ENCODE data around the gene FOXO3.

GRCh38 chr6:108652375-108652774 is 91.7 kb downstream of the FOXO3 start:
- TF ChIP-seq CTCF (IDR thresholded peaks at IDR 0.05) (no peak), POLR2AphosphoS5 (IDR thresholded peaks at IDR 0.05) (no peak)
